ENCODE results near the gene P2RX6. TPM values are rescaled to one million over a fixed set of nuclear protein-coding genes. Genes with fewer than 3 reads are reported as not detected.

P2RX6 gene
- total and polyA plus RNA-seq, 2 of the 4 experiments (the other 2 are of a cell fraction), result 0.90 to 1.6 TPM

- TF ChIP-seq CTCF (conservative IDR thresholded peaks at IDR 0.05; ENCODE audit: low read depth, low read length) (no peak), POLR2A (IDR thresholded peaks at IDR 0.05; ENCODE audit: low read depth, low read length) (no peak), MAFK (IDR thresholded peaks at IDR 0.05; ENCODE audit: low read depth, low read length) (no peak), CHD1 (IDR thresholded peaks at IDR 0.05; ENCODE audit: low read depth, low read length) (no peak), FOS (IDR thresholded peaks at IDR 0.05; ENCODE audit: low read depth, low read length) (no peak), NFE2L2 (IDR thresholded peaks at IDR 0.05; ENCODE audit: low read depth, low read length) (no peak), BHLHE40 (IDR thresholded peaks at IDR 0.05; ENCODE audit: low read depth, low read length) (no peak), RFX5 (IDR thresholded peaks at IDR 0.05; ENCODE audit: low read depth, low read length) (no peak)
These were observed 13.6 kb downstream of the P2RX6 start (continued) for GRCh38 chr22:21028277-21029251.
